ENCODE results near the gene CUTC. TPM values are rescaled to one million over a fixed set of nuclear protein-coding genes. Genes with fewer than 3 reads are reported as not detected.

The CUTC gene
- total RNA-seq, 1 donor, result 16.2 TPM

Other genes starting within 250 kb of the CUTC start
- 15.1 TPM for gene NKX2-3, start 199.3 kb upstream of the CUTC start, total RNA-seq
- gene SLC25A28, start 111.8 kb upstream of the CUTC start, total RNA-seq, result 53.1 TPM
- 9.2 TPM for gene ENTPD7, start 72.7 kb upstream of the CUTC start, total RNA-seq
- 34.7 TPM for gene COX15, start 107 bp upstream of the CUTC start, total RNA-seq
- 0.27 TPM for gene ABCC2, start 50.4 kb downstream of the CUTC start, total RNA-seq

Measured in hematopoietic multipotent progenitor cell (in vitro differentiated cells).